HS-5 (cell line): ENCODE data around the gene CDC45.
A peak's percentile ranks its signal among the peaks of the same experiment; 100 is the strongest.

Source experiments
- DNase-seq: peaks from one replicate; pipeline ENCODE4 v3.0.0-alpha.2; 2012; ENCODE audit warnings: low read depth

Gene CDC45

DNA sequence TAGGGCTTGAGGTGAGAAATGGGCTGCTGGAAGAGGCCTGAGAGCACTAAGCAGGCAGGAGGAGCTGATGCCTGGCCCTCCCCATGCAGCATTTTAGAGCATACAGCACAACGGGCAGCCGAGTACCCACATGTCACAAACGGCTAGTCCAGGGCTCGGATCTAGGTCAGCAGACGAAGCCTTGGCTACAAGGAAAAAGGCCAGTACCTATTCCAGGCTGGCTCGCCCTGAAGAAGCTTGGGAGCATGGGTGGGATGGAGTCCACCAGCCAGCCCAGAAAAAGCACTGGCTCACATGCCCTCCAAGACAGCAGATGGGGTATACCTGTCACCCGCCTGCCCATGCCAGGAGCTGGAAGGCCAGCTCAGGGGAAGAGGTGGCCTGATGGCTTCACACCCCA is 10.3 kb upstream of the CDC45 start:
- no peak for DNase-seq

DNA sequence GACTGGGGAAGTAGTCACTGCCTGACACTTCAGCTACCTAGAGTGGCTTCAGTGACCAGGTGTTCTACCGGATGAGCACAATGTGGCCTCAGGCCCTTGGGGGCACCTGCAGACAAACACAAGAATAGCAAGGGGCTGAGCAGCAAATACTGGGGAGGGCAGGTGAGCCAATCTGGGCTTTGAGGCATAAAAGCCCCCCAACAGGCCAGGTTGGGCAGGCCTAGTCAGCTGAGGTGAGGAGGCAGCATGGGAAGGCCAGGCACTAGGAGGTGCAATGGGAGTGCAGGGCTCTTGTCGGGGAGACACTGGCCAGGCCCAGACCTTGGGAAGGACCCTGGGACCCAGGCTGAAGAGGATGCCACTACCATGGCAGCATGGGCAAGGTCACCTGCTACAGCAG is 9.7 kb upstream of the CDC45 start:
- no peak for DNase-seq

DNA sequence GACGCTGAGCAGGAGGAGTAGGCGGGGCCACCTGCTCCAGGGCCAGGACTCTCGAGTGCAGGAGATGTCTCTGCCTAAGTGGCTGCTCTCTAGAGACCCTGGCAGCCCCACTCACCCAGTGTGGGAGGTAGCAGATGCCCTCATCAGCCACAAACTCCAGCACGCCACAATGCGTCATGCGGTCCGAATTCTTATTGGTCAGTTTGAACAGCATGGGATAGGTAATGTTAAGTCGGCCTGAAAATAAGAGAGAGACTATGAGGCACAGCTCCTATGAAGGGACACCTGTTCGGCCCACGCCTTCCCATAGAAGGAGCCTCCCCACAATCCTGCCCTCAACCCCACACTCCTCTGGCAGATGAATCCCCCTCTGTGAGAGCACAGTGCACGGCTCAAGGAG is 8.1 kb upstream of the CDC45 start:
- DNase-seq, result no peak

DNA sequence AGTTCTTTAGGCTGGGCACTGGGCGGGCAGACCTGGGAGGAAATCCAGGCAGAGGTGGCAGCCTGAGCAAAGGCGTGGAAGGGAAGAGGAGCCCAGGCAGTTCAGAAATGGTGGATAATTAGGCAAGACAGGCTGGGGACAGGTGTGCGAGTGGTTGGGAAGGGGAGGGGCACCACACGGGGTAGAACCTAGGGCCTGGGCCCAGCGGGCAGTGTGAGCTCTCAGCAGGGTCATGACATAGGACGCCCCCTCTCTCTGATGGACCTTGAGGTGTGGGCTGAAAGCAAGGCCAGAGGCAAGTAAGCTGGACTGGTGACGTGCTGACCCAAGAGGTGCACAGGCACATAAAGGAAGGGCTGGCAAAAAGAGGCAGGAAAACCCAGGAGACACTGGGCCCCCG is 7.5 kb upstream of the CDC45 start:
- DNase-seq, result no peak

DNA sequence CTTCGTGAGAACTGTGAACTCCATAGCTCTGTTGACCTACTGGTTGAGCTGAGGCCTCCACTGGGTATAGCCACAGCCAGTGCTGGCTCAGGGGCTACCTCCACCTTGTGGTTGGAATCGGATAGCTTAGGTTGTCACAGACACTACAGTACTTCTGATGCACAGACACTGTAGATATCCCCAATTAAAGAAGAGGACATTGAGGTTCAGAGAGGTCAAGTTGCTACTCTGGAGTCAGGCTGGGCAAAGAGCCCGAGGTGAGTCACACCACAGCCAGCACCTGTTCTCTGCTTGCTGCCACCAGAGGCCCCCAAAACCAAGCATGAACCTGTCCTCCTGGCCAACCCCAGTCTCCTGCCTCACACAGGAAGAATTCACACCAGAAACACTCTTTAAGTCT is 6.1 kb upstream of the CDC45 start:
- DNase-seq, result no peak

DNA sequence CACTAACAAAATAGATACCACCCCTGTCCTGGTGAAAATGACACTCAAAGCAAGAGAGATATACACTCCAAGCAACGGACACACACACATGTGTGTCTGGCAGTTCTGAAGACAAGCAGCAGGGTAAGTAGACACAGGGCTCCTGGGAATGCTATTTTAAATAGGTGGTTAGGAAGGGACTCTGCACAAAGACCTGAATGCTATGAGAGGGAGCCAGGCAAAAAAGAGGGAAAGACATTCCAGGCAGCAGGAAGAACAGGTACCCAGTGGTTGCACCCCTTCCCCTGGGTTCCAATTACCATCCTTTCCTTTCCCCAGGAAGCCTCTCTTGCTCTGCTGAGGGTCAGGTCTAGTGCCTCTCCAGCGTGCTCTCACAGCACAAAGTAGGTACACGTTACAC is 3.7 kb upstream of the CDC45 start:
- DNase-seq, result no peak

DNA sequence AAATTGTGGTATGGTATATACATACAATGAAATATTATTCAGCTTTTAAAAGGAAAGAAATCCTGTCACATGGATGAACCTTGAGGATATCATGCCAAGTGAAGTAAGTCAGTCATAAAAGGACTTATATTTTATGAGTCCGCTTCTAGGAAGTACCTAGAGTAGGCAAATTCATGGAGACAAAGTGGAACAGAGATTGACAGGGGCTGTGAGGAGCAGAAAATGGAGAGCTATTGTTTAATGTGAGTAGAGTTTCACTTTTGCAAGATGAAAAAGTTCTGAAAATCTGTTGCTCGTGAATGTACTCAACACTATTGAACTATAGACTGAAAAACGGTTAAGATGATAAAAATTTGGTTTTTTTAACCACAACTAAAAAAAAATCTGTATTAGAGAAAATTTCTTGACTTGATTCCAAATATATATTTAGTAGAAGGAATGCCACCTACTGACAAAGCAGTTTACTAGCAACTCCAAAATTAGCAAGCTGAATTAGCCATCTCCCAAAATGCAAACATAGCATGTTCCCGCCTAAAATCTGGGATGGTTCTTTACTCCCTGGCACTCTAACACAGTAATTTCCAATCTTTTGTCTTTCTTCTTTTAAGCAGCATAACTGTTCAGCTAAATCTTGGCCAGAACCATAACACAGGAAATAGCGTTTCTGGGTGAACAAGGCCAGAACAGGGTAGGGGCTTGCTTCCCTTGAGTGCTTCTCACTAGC is 2.2 kb upstream of the CDC45 start:
- no peak for DNase-seq

DNA sequence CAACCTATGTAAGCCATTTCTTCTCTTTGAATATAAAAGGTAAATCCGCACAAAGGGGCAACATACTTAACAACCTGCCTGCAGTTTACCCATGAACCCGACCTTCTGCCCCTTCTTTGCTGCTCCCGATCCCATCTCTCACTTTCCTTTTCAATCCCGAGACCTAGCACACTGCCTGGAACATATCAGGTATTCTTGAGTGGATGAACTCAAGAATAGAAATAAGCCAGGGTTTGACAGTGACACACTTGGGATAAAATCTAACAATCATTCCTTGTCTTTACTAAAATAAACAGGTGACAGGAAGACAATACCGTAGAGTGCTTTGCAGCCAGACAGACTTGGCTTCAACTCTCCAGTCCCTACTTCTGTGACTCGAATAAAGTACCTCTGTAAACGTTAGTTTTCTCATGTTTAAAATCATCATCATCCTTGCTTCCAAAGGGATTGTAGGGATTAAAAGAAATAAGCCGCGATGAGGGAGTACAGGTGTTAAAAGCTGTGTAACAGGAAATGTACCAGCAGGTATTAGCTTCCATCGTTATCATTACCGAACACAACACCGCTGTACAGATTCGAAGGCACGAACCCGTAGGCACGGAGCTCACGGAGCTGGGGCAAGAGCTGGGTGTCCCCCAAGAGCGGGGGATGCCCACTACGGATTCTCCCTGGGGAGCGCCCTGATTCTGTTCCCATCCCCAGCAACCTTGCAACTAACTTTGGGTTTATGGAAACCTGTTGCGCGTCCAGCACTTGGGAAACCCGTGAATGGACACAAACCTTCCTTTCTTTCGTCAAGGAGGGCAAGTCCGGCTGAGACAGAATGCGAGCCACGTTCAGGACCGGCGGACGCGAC is 1.4 kb upstream of the CDC45 start:
- no peak for DNase-seq

DNA sequence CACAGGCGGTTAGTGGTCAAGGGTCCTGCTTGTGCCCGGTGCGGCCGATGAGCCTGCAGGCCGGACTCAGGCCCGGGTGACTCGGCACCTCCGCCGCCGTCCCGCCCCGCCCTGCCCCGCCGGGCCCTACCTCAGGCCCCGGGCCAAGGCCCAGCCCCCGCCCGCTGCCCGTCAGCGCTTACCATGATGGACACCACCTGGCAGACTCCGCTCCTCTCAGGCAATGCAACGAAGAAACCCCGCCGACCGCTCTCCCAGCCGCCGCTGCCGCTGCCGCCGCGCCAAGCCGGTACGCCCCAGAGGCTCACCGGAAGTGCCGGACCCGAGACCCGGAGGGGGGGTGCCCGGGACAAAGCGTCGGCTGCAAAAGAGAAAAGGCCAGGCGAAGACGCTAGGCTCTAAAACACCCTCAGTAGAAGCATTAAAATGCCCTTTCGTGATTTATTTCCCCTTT is 792 bp upstream of the CDC45 start, which contains the start of gene UFD1:
UFD1 (minus strand) TSS at position 293 of the 454 bp plus-strand sequence; CDS start at position 185, 108 bp downstream.
- DNase-seq, result no peak

DNA sequence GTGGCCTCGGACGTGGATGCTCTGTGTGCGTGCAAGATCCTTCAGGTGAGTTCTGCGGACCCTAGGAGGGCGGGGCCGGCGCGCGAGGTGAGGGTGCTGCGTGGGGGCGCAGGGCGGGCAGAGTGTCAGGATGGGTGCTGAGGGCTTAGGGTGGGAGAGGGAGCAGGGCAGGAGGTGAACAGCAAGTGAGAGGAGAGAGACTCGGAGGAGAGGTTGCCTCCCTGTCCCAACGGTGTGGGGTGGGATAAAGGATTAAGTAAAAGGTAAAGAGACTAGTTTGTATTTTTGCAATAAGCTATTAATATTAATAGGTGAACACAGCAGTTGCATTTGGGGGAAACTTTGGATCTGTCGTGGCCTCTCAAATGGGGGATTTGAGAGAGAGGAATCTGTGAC is 451 bp downstream of the CDC45 start:
- DNase-seq, result no peak

DNA sequence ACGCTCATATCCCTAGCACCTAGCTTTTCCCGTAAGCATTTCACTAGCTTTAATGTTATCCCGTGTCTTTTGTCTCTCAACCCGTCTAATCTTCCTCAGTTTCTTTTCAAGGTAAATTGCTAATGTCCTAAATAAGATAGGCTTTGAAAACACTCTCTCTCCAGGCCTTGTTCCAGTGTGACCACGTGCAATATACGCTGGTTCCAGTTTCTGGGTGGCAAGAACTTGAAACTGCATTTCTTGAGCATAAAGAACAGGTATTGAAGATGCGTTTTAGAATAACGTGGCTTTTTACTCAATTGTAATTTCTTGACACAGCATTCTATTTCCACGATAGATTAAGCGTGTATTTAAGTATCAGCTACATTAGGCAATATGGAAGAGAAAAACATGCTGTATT is 1.1 kb downstream of the CDC45 start:
- no peak for DNase-seq

DNA sequence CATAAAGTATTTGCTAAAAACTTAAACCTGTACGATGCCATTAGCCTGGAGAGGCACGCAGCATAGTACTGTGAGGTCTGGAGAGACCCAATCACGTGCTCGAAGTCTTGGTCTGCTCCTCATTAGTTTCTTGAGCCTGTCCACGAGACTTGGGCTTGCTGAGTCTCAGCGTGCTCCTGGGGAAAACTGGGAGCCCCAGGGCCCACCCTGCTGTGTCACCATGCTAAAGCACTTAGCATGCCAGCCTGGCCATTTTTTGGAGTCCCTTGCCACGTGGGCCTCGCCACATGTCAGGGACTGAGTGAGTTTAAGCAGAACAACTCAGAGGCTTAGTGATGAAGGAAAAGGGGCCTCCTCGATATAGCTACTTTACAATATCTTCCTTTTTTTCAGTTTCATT is 2.6 kb downstream of the CDC45 start:
- no peak for DNase-seq

DNA sequence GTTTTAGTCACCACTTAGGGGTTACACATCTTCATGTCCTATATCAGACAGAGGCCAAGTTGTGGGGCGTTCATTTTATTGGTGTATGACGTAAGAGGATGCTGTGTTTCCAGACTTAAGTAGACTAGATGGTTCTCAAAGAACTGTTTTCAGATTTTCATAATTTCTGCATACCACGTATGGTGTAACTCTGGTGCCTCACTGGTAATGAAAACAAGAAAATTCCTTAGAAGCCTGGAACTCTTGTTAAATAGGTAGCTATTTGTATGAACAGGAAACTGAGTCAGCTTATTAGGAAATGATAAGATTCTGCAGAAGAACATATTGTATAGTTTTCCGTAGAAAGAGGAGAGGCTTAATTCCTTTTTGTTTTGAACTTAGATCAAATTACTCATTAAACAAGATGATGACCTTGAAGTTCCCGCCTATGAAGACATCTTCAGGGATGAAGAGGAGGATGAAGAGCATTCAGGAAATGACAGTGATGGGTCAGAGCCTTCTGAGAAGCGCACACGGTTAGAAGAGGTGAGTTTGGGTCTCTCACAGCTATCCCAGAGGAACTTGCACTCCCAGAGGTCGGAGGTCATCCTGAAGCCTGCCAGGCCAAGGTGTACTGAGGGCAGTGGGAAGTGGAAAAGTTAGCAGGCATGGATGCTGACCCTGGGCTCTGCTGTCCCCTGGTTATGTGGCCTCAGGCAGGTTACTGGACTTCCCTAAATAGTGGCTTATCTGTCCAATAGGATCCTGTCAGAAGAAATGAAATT is 3.9 kb downstream of the CDC45 start:
- DNase-seq, result peak; percentile 72

DNA sequence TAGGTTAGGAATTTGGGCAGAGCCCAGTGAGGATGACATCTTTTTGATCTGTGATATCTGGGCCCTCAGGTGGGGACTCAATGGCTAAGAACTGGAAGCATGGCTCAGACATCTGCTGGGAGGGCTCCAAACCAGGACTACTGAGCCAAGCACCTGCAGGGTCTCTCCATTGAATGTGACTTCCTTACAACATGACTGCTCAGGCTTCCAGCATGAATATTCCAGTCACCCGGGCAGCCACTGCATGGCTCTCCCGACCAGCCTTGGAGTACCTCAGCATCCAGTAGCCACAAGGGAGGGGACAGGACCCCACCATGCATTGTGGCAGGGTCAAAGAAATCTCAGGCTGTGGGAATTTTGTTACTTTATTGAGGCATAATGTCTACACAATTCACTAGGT is 8.6 kb downstream of the CDC45 start:
- no peak for DNase-seq

DNA sequence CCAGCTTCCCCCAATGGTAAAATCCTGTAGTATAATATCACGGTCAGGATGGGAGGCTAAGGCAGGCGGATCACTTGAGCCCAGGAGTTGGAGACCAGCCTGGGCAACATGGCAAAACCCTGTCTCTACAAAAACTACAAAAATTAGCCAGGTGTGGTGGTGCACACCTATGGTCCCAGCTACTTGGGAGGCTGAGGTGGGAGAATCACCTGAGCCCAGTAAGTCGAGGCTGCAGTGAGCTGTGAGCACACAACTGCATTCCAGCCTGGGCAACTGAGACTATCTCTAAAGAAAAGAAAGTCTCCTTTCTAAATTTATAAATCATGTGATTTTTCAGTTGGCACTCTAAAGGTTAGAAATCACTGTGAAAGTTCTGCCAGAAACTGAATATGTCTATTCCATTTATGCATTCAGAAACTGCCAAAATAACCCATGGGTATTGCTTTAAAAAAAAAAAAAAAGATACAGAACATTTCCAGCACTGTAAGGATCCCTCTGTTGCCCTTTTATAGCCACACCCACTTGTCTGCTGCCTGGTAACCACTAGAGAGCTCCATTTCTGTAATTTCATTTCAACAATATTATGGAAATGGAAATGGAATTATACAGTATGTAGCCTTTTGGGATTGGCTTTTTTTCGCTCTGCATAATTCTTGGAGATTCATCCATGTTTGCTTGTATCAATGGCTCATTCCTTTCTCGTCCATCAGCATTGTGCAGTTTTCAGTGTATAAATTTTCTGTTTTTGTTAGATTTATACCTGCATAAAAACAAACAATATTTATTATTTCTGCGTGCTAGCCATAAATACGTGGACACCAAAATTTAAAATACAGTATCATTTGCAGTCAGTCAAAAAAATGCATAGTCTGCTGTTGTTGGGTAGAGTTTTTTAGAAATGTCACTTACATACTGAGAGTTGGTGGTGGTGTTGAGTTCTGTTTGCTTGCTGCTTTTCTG is 9.4 kb downstream of the CDC45 start:
- DNase-seq, result no peak

DNA sequence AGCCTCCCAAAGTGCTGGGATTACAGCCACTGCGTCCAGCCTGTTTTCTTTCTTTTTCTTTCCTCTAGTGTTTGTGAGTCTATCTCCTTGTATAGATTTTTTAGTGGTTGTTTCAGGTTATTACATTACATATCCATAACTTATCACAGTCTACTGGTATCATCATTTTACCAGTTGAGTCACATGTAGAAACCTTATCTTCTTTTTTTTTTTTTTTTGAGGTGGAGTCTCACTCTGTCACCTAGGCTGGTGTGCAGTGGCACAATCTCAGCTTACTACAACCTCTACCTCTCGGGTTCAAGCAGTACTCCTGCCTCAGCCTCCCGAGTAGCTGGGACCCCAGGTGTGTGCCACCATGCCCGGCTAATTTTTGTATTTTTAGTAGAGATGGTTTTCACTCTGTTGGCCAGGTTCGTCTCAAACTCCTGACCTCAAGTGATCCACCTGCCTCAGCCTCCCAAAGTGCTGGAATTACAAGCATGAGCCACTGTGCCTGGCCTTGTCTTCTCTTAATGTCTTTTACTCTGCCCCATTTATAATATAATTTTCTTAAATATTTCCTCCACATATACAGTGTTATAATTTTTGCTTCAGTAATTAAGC is 11.0 kb downstream of the CDC45 start:
- DNase-seq, result no peak

DNA sequence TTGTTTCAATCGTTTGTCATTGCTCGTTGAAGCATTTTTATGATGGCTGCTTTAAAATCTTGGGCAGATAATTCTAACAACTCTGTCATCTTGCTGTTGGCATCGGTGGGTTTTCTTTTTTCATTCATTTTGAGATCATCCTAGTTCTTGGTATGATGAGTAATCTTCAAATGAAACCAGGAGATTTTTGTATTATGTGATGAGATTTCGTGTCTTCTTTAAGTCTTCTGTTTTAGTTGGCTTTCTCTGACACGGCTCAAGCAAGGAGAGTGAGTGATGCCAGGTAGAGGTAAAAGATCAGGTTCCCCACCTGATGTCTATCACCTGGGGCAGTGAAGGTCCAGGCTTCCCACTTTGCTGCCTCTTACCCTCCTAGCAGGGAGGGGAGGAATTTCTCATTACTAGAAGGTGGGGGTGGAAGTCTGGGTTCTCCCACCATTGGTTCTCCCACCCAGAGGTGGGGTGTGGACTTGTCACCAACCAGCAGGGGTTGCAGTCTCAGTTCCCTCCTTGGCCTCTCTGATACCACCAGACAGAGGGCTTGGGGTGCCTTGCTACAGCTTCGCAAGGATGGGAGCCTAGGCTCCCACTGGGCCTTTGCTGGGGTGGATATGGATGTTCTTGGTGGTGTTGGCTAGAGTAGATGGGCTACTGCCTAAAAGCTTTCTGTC is 12.9 kb downstream of the CDC45 start:
- no peak for DNase-seq

DNA sequence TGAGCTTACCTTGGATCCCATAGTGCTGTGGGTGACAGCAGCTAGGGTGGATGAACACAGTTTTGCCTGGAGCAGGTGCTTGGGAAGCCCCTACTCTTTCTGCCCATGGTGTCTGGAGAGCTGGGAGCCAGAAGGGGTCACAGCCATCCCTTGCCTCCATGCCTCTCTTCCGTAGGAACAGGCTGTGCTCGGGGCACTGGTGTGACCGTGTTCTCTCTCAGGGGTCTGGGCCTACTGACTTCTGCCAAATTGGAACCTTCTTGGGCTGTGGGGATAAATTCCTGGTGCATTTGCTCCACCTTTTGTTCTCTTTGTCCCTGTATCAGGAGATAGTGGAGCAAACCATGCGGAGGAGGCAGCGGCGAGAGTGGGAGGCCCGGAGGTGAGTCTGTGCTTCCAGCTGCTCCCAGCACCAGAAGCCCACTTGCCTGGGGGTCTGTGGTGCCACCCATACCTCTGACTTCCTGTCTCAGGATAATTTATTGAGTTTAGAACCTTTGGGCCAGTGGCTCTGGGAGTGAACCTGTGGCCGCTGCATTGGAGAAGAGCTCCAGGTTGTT is 14.4 kb downstream of the CDC45 start:
- no peak for DNase-seq

DNA sequence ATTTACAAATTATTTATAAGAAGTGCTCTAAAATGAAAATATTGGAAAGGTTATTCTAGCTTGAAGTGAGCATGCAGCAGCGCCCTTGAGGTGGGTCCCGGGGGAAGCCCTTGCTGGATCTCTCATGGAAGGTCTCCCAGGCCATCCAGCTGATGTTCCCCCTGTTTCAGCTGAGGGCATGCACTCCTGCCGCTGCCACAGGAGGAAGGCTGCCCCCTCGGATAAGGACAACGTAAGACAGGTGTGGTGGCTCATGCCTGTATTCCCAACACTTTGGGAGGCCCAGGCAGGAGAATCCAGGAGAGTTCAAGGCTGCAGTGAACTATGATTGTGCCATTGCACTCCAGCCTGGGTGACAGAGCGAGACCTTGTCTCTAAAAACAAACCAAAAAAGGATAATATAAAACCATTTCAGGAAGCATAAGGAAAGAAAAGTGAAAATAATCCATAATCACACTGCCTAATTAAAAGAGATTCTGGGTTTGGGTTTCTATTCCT is 15.0 kb downstream of the CDC45 start:
- no peak for DNase-seq
